ENCODE data around the gene ATP11A. TPM values are rescaled to one million over a fixed set of nuclear protein-coding genes. Genes with fewer than 3 reads are reported as not detected.

The ATP11A gene
- total RNA-seq, 2 donors from 2014 or later, result 10.9 to 89.3 TPM

DNA sequence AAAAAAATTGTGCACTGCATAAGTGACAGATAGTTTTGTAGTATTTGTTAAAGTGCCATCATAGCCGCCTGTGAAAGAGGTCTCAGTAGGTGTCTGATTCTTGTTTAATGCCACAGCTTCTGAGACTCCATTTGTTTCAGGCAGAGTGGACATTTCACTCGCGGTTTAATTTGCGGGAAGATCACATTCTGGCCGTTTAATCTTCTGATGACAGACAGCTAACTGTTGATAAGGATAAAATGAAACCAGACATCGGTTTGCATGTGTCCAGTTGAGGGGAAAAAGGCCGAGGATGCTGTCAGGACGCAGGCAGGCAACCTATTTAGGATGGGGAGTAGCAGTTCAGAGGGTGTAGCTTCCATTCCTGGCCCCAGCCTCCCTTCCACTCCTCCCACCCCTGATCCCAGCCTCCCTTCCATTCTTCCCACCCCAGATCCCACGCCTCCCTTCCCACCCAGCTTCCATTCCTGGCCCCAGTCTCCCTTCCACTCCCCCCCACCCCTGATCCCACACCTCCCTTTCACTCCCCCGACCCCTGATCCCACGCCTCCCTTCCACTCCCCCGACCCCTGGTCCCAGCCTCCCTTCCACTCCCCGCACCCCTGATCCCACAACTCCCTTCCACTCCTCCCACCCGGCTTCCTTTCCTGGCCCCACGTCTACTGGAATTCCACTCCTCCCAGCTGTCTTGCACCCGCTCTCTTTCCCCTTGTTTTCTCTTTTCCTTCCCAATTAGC, 23.8 kb downstream of the ATP11A start:
- H3K27ac ChIP-seq, result no peak overlapping the region
- DNase-seq (ENCODE audit: low spot score), result no peak
- no peaks in the 10 kb centered on the region for H3K36me3 ChIP-seq
- TF ChIP-seq, protein P1, sequence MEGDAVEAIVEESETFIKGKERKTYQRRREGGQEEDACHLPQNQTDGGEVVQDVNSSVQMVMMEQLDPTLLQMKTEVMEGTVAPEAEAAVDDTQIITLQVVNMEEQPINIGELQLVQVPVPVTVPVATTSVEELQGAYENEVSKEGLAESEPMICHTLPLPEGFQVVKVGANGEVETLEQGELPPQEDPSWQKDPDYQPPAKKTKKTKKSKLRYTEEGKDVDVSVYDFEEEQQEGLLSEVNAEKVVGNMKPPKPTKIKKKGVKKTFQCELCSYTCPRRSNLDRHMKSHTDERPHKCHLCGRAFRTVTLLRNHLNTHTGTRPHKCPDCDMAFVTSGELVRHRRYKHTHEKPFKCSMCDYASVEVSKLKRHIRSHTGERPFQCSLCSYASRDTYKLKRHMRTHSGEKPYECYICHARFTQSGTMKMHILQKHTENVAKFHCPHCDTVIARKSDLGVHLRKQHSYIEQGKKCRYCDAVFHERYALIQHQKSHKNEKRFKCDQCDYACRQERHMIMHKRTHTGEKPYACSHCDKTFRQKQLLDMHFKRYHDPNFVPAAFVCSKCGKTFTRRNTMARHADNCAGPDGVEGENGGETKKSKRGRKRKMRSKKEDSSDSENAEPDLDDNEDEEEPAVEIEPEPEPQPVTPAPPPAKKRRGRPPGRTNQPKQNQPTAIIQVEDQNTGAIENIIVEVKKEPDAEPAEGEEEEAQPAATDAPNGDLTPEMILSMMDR (IDR thresholded peaks at IDR 0.05), result no peak
- TF ChIP-seq POLR2A (IDR thresholded peaks at IDR 0.05) (no peak), POLR2AphosphoS5 (IDR thresholded peaks at IDR 0.05) (no peak)
- WGBS, result 79% methylated on average over 16 of the region's 16 CpGs
- no peaks in the 10 kb centered on the region for H3K9me3 ChIP-seq
- no peaks in the 10 kb centered on the region for H3K4me1 ChIP-seq (replicated peaks)
- intact Hi-C loops (cut with DNase I), result loop anchor here (5.0 kb wide), 1 partner anchor 69 kb away; no protein-coding TSS in a partner anchor
- H3K27me3 ChIP-seq (replicated peaks; ENCODE audit: insufficient read depth), result no peaks in the 10 kb centered on the region
- H3K4me3 ChIP-seq, result no peak overlapping the region

DNA sequence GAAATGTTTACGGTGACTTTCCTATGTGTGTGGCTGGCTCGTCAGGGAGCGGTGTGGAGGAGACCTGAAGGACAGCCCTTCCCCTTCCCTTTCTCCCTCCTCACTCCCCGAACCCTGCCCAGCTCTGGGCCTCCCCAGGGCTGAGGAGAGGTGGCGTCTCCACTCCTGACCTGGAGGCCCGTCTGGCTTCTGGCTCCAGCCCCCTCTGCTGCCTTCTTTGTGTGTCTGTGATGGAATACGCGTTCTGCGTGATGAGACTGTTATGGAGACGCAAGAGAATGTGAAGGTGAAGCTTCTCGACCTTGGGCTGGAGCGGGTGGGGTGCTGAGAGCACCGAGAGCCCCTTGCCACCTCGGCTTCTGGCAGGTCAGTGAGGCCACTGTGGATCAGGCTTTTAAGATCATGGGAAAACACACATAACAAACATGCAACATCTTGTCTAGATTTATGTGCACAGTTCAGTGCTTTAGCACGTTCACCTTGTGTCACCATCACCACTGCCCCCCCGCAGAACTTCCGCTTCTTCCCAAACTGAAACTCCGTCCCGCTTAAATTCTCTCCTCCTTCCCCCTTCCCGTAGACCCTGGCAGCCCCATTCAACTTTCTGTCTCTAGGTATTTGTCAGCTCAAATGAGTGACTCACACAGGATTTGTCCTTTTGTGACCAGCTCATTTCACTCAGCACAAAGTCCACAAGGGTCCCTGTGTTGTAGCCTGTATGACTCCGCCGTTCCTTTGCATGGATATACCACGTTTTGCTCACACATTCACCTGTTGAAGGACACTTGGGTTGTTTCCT, 24.7 kb downstream of the ATP11A start:
- Histone ChIP-seq H3K4me3 (no peak overlapping the region), H3K4me1 (replicated peaks) (no peaks in the 10 kb centered on the region), H3K27ac (no peak overlapping the region), H3K9me3 (no peaks in the 10 kb centered on the region), H3K27me3 (replicated peaks; ENCODE audit: insufficient read depth) (no peaks in the 10 kb centered on the region), H3K36me3 (no peaks in the 10 kb centered on the region)
- 96% methylated on average over 23 of the region's 23 CpGs for WGBS
- intact Hi-C loops (cut with DNase I), result loop anchor here (5.0 kb wide), 1 partner anchor 68 kb away; no protein-coding TSS in a partner anchor
- DNase-seq (ENCODE audit: low spot score), result no peak
- TF ChIP-seq POLR2A (IDR thresholded peaks at IDR 0.05), result no peak
- TF ChIP-seq, protein P1 (IDR thresholded peaks at IDR 0.05), result no peak
- TF ChIP-seq POLR2AphosphoS5 (IDR thresholded peaks at IDR 0.05), result no peak

DNA sequence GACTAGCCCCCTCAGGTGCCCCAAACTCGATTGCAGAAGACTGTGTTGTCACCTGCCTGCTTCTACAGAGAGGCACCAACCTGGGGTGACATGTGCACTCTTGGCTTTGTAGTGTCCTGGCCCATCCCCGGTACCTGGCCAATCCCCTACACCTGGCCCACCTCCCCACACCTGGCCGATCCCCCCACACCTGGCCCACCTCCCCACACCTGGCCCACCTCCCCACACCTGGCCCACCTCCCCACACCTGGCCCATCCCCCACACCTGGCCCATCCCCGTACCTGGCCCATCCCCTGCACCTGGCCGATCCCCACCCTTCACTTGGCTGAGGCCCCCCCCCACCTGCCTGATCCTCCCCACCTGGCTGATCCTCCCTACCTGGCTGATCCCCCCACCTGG, 25.4 kb downstream of the ATP11A start:
- intact Hi-C loops (cut with DNase I), result no loop called here
- DNase-seq (ENCODE audit: low spot score), result no peak
- Histone ChIP-seq H3K9me3 (no peaks in the 10 kb centered on the region), H3K27me3 (replicated peaks; ENCODE audit: insufficient read depth) (no peaks in the 10 kb centered on the region), H3K27ac (no peak overlapping the region), H3K36me3 (no peaks in the 10 kb centered on the region), H3K4me1 (replicated peaks) (no peaks in the 10 kb centered on the region), H3K4me3 (no peak overlapping the region)
- TF ChIP-seq, protein P1 (IDR thresholded peaks at IDR 0.05), result no peak
- no peak for TF ChIP-seq POLR2A (IDR thresholded peaks at IDR 0.05)
- no peak for TF ChIP-seq POLR2AphosphoS5 (IDR thresholded peaks at IDR 0.05)
- WGBS, result 74% methylated on average over 4 of the region's 5 CpGs

DNA sequence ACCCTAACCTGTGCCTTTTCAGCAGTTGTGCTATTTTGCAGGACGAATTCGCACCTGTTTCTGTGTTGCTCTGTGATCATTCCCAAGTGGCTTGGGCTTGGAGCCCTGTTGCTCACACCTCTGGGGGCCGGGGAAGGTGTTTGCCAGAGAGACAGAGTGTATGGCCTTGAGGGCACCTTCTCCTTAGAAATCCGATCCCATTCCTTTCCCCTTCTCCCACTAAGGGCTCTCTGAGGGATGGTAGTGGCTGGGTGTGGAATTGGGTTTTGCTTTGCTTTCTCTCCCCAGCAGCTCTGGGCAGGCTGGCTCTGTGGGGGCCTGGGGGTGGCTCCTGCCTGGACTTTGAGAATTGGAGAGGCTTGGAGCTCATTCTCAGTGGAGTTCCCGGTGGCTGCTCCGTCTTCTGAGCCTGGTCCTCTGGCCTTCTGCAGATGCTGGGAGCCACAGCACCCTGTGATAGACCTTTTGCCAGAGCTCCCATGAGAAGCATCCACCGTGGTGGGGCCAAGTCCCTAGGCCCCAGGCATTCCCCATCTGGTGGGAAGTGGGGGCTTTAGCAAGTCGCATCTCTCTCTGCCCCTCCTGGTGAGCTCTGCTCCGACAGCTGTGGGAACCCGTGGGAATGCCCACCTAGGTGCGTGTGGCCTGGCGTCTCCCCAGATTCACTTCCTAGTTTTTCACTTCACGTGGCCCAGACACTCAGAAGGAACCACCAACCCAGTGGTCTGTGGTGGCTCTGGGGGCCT, 26.1 kb downstream of the ATP11A start:
- Histone ChIP-seq H3K27ac (no peak overlapping the region), H3K27me3 (replicated peaks; ENCODE audit: insufficient read depth) (no peaks in the 10 kb centered on the region), H3K36me3 (no peaks in the 10 kb centered on the region), H3K9me3 (no peaks in the 10 kb centered on the region), H3K4me1 (replicated peaks) (no peaks in the 10 kb centered on the region), H3K4me3 (no peak overlapping the region)
- intact Hi-C loops (cut with DNase I), result no loop called here
- DNase-seq (ENCODE audit: low spot score), result no peak
- WGBS, result 79% methylated on average over 13 of the region's 13 CpGs
- TF ChIP-seq POLR2A (IDR thresholded peaks at IDR 0.05) (no peak), POLR2AphosphoS5 (IDR thresholded peaks at IDR 0.05) (no peak)
- TF ChIP-seq, protein P1 (IDR thresholded peaks at IDR 0.05), result no peak
